ES-I3 (cell line): ENCODE measurements around the gene ACSF3.
"Not testable (repeated sequence)": the region's sequence is repeated elsewhere in the genome, so short reads cannot be mapped to it uniquely, and the experiment has no call there.

ENCODE experiments used
- H3K36me3 ChIP-seq: 2 replicates; pipeline ENCODE4 v1.6.1; 2013; ENCODE audit warnings: mild to moderate bottlenecking, low read length, control low read depth, moderate library complexity; ENCODE audit not compliant: insufficient read depth
- H3K4me1 ChIP-seq: 2 replicates; pipeline ENCODE4 v1.6.1; 2013; ENCODE audit warnings: mild to moderate bottlenecking, control low read depth, low read length; ENCODE audit not compliant: insufficient read depth
- H3K9ac ChIP-seq: 2 replicates; pipeline ENCODE4 v1.6.1; 2013; ENCODE audit warnings: low read depth, mild to moderate bottlenecking, low read length, moderate library complexity
- H3K9me3 ChIP-seq: 2 replicates; pipeline ENCODE4 v1.6.1; 2013; ENCODE audit warnings: mild to moderate bottlenecking, low read length, moderate library complexity; ENCODE audit not compliant: control insufficient read depth, insufficient read depth

ACSF3 gene

GRCh38 chr16:89090182-89090630 lies 3.4 kb upstream of the ACSF3 start:
- no peak overlapping the region for H3K9ac ChIP-seq
- H3K4me1 ChIP-seq, result peaks cover 10% of the 10 kb centered on the region
- no peaks in the 10 kb centered on the region for H3K36me3 ChIP-seq
- H3K9me3 ChIP-seq, result no peaks in the 10 kb centered on the region

GRCh38 chr16:89090669-89091426 lies 2.8 kb upstream of the ACSF3 start:
- Histone ChIP-seq H3K9ac (no peak overlapping the region), H3K4me1 (peaks cover 13% of the 10 kb centered on the region), H3K36me3 (no peaks in the 10 kb centered on the region), H3K9me3 (no peaks in the 10 kb centered on the region)

DNA sequence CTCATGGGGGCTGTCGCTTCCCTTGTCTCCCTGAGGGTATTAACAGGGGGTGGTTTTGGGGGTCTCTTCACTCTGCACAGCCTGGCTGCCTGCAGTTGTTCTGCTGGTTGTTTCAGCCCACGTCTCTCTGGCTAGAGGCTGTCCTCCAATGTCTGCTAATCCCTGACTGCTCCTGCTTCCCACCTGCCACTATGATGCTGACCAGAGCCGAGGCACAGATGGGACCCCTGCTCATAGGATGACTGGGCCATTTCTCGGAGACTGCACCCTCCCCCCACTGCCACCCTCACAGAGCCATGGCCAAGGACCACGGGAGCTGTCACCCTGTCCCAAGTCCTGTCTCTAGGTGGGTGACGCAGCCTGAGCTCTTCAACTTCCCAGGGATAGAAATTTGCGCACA lies 1.6 kb upstream of the ACSF3 start:
- peaks cover 14% of the 10 kb centered on the region for H3K4me1 ChIP-seq
- no peak overlapping the region for H3K9ac ChIP-seq

DNA sequence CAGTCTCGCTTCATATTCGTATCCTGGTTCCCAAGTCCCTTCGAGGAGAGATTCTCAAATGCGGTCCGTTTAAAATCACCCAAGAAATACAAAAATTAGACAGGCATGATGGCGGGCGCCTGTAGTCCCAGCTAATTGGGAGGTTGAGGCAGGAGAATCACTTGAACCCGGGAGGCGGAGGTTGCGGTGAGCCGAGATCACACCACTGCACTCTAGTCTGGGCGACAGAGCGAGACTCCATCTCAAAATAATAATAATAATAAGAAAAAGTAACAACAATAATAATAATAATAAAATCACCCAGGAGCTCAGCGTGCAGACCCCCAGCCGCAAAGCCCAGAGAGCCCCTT lies 425 bp upstream of the ACSF3 start:
- Histone ChIP-seq H3K9ac (peak overlapping the region; percentile 84), H3K4me1 (peaks cover 14% of the 10 kb centered on the region)
- H3K9me3 ChIP-seq, H3K36me3 ChIP-seq: not testable (repeated sequence)

More for the DNA sequence above, 1.6 kb upstream of the ACSF3 start:
- Histone ChIP-seq H3K9me3 (no peaks in the 10 kb centered on the region), H3K36me3 (no peaks in the 10 kb centered on the region)

- H3K9ac ChIP-seq, result peak overlapping the region; percentile 84
- no peaks in the 10 kb centered on the region for H3K9me3 ChIP-seq
- no peaks in the 10 kb centered on the region for H3K36me3 ChIP-seq
- peaks cover 11% of the 10 kb centered on the region for H3K4me1 ChIP-seq
Observed at GRCh38 chr16:89094252-89094879, 714 bp downstream of the ACSF3 start.

- no peaks in the 10 kb centered on the region for H3K36me3 ChIP-seq
- H3K9me3 ChIP-seq, result no peaks in the 10 kb centered on the region
- peaks cover 11% of the 10 kb centered on the region for H3K4me1 ChIP-seq
- H3K9ac ChIP-seq, result peak overlapping the region; percentile 84; the same call in 1 of the 2 replicates
Observed at GRCh38 chr16:89094880-89095258, 1.2 kb downstream of the ACSF3 start.

DNA sequence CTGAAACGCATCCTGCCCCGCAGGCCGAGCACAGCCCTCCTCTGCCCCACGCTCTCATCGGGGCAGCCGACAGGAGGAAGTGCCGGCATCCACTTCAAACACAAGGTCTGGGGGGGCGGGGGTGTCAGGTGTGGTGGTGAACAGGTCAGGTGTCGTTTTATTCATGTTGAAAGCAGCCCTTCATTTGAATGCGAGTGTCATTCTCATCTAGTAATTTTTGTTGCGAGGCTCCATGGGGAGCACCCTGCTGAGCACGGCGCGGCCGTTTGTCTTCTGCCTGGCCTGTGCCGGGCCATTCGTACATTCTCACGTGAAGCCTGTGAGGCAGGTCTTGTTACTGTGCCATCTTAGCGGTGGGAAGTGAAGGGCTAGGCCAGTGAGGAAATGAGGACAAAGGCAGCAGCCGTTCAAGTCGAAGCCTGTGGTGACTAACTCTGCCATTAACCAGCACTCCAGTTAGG lies 1.9 kb downstream of the ACSF3 start:
- Histone ChIP-seq H3K4me1 (peaks cover 11% of the 10 kb centered on the region), H3K9ac (no peak overlapping the region), H3K9me3 (no peaks in the 10 kb centered on the region), H3K36me3 (no peaks in the 10 kb centered on the region)

DNA sequence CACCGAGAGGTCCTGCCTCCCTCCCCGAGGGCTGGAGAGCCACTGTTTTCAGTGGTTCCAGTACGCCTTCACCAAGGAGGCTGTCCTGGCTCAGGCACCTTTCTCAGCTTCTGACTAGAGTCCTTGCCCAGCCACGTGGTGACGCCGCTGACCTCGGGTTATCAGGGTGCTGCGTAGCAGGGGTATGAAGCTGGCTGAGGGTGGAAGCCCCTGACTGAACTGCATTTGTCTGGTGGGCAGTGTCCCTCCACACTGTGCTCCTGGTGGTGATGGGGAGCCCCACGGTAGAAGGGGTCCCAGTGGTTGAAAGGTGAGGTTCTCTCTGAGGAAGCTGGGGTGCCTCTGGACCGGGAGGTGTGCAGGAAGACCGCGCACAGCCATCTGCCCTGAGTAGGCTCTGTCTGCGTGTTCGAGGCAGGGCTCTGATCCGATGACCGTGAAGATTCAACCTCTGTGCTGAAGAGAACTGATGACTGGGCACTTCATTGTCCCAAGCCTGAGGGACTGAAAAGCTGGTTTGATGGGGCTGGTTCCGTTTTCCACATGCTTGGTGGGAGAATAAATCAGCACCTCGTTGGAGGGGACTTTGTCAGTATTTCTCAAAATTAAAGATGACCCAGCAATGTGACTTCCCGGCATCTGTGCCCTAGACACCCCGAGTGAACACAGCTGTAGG lies 2.5 kb downstream of the ACSF3 start:
- no peaks in the 10 kb centered on the region for H3K9me3 ChIP-seq
- H3K9ac ChIP-seq, result no peak overlapping the region
- 0 out of 2 replicates have a peak, but pooled peaks cover 1% of the 10 kb centered on the region for H3K36me3 ChIP-seq
- peaks cover 11% of the 10 kb centered on the region for H3K4me1 ChIP-seq

- peaks cover 11% of the 10 kb centered on the region for H3K4me1 ChIP-seq
- peaks cover 6% of the 10 kb centered on the region; the same call in 1 of the 2 replicates for H3K36me3 ChIP-seq
- no peak overlapping the region for H3K9ac ChIP-seq
- no peaks in the 10 kb centered on the region for H3K9me3 ChIP-seq
Observed at GRCh38 chr16:89096768-89097391, 3.2 kb downstream of the ACSF3 start.

- H3K9ac ChIP-seq, result no peak overlapping the region
- H3K4me1 ChIP-seq, result peaks cover 11% of the 10 kb centered on the region
- no peaks in the 10 kb centered on the region for H3K9me3 ChIP-seq
- peaks cover 6% of the 10 kb centered on the region; the same call in 1 of the 2 replicates for H3K36me3 ChIP-seq
Observed at GRCh38 chr16:89097392-89097772, 3.7 kb downstream of the ACSF3 start.

DNA sequence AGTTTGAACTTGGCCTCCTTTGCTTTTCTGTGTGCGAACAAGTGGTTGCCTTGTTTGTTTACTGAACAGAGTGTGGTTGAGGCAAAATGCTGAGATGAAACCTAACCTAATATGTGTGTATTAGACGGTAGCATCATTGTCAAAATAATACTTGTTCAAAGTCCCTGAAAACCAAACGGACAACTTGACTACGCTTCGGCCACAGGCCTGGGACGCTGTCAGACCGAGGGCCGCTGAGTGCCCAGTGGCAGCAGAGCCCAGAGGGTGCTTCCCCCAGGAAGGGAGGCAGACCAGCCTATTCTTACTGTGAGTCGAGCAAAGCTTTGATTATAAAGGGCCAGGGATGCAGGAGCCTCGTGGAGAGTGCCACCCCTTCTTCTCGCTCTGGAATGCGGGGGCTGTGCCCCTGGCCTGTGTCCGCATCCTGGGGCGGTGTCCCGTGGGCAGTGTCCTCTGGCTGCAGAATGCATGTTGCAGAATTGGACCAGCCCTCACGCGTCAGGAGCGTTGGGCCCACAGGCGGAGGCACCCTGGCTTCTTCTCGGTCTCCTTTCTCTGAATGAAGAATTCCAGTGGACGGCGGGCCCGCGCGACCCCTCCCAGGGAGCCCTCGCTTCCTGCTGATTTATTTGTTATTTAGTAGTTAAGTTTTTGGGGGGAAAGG lies 5.2 kb downstream of the ACSF3 start:
- Histone ChIP-seq H3K9ac (no peak overlapping the region), H3K9me3 (no peaks in the 10 kb centered on the region), H3K36me3 (peaks cover 6% of the 10 kb centered on the region; the same call in 1 of the 2 replicates), H3K4me1 (peaks cover 11% of the 10 kb centered on the region)

DNA sequence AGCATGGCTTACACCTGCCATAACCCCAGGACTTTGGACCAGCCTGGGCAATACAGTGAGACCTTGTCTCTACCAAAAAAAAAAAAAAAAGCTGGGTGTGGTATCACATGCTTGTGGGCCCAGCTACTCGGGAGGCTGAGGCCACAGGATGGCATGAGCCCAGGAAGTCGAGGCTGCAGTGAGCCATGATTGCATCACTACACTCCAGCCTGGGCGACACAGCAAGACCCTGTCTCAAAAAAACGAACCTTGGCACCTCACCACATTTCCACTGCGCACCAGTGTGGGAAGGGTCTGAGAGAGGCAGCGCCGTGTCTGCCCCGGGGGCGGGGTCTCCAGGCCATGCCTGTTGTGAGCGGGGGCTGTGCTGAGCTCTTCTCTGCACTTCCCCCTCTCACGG lies 6.3 kb downstream of the ACSF3 start:
- Histone ChIP-seq H3K36me3 (peaks cover 6% of the 10 kb centered on the region; the same call in 1 of the 2 replicates), H3K9ac (no peak overlapping the region), H3K9me3 (no peaks in the 10 kb centered on the region), H3K4me1 (peaks cover 7% of the 10 kb centered on the region)

GRCh38 chr16:89100601-89101302 lies 7.1 kb downstream of the ACSF3 start:
- no peaks in the 10 kb centered on the region for H3K9me3 ChIP-seq
- H3K9ac ChIP-seq, result no peak overlapping the region
- 0 out of 2 replicates have a peak, but pooled peaks cover 2% of the 10 kb centered on the region for H3K4me1 ChIP-seq
- H3K36me3 ChIP-seq, result peaks cover 6% of the 10 kb centered on the region; the same call in 1 of the 2 replicates
